NB4 (cell line): ENCODE data around the gene NUDT7.

ENCODE experiments used
- MYC ChIP-seq: IDR thresholded peaks from 2 replicates; pipeline ENCODE4 v1.6.1; 2011; ENCODE audit warnings: low read depth, low read length
- POLR2A ChIP-seq: IDR thresholded peaks from 2 replicates; pipeline ENCODE4 v1.6.1; 2011; ENCODE audit warnings: mild to moderate bottlenecking; ENCODE audit not compliant: insufficient read length; ENCODE audit errors: extremely low read depth
- TF ChIP-seq, protein P1 (sequence below): IDR thresholded peaks from one replicate; pipeline ENCODE4 v1.5.1; 2012; ENCODE audit warnings: low read depth, low read length
- TF ChIP-seq, protein P2 (sequence below): IDR thresholded peaks from 2 replicates; pipeline ENCODE4 v1.6.1; 2011; ENCODE audit warnings: low read depth, low read length

DNA sequence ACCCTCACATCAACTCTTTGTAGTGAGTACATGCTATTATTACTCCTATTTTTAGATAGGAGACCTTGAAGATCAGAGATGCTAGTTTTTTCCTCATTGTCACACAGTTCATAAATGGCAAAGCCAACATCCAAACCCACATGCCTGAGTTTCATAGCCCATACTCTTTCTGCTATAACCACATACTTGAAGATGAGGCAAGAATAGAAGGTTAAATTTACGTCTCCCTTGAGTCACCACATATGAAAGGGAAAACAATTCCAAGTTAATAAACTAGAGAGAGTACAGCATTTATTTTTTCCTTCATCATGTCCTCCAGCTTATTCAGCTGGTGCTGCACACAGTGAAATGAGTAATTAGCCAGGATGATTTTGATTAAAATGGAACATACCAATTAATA, 23.7 kb downstream of the NUDT7 start:
- TF ChIP-seq POLR2A (no peak), MYC (no peak)
- TF ChIP-seq, protein P1, sequence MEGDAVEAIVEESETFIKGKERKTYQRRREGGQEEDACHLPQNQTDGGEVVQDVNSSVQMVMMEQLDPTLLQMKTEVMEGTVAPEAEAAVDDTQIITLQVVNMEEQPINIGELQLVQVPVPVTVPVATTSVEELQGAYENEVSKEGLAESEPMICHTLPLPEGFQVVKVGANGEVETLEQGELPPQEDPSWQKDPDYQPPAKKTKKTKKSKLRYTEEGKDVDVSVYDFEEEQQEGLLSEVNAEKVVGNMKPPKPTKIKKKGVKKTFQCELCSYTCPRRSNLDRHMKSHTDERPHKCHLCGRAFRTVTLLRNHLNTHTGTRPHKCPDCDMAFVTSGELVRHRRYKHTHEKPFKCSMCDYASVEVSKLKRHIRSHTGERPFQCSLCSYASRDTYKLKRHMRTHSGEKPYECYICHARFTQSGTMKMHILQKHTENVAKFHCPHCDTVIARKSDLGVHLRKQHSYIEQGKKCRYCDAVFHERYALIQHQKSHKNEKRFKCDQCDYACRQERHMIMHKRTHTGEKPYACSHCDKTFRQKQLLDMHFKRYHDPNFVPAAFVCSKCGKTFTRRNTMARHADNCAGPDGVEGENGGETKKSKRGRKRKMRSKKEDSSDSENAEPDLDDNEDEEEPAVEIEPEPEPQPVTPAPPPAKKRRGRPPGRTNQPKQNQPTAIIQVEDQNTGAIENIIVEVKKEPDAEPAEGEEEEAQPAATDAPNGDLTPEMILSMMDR = no peak
- TF ChIP-seq, protein P2, sequence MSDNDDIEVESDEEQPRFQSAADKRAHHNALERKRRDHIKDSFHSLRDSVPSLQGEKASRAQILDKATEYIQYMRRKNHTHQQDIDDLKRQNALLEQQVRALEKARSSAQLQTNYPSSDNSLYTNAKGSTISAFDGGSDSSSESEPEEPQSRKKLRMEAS = no peak
